B cell (primary cell): Measurements from ENCODE around the gene GPHN.

ENCODE experiments used
- CTCF ChIP-seq: fragments of 200-600 bp; IDR thresholded peaks from one replicate; pipeline ENCODE4 v1.8.0; 2022; ENCODE audit warnings: antibody characterized with exemption, mild to moderate bottlenecking
- EZH2 ChIP-seq: IDR thresholded peaks from 2 replicates; pipeline ENCODE4 v1.6.1; 2012; ENCODE audit warnings: borderline replicate concordance, low read depth, mild to moderate bottlenecking, moderate library complexity, low read length; ENCODE audit not compliant: insufficient read depth, poor library complexity, severe bottlenecking

- no peak for TF ChIP-seq CTCF
- TF ChIP-seq EZH2, result no peak
Measured at GRCh38 chr14:66739826-66740225, 231.9 kb downstream of the GPHN start.
